HepG2 (cell line): ENCODE data around the gene GSTM1. TPM values are rescaled to one million over a fixed set of nuclear protein-coding genes. Genes with fewer than 3 reads are reported as not detected.

ENCODE experiments used
- ATF7-NPFF ChIP-seq: sonication (generic); formaldehyde crosslinking; IDR thresholded peaks from 2 replicates; pipeline ENCODE4 v1.8.1; 2023; ENCODE audit warnings: mild to moderate bottlenecking, low read depth, missing genetic modification reagents, moderate library complexity
- CREB1 ChIP-seq, 2 experiments: fragments of 450-650 bp in 1 of 2; IDR thresholded peaks; 2 replicates each; pipeline ENCODE4 v1.6.1; 2016 to 2017; ENCODE audit warnings: control low read depth in 1 of 2, mild to moderate bottlenecking in 1 of 2, missing compliant biosample characterization in 1 of 2, missing genetic modification characterization in 1 of 2
- HES4 ChIP-seq: sonication (generic); formaldehyde crosslinking; IDR thresholded peaks from 2 replicates; pipeline ENCODE4 v1.9.0; 2021; ENCODE audit warnings: mild to moderate bottlenecking, missing genetic modification reagents, borderline replicate concordance
- MYPOP ChIP-seq: sonication (generic); formaldehyde crosslinking; IDR thresholded peaks from 2 replicates; pipeline ENCODE4 v1.8.1; 2023; ENCODE audit warnings: mild to moderate bottlenecking, moderate library complexity, missing genetic modification reagents
- NAIF1 ChIP-seq: sonication (generic); formaldehyde crosslinking; IDR thresholded peaks from 2 replicates; pipeline ENCODE4 v1.5.0; 2020; ENCODE audit warnings: mild to moderate bottlenecking, missing genetic modification reagents, borderline replicate concordance
- PRDM15 ChIP-seq: sonication (generic); formaldehyde crosslinking; IDR thresholded peaks from 2 replicates; pipeline ENCODE4 v1.4.0; 2020; ENCODE audit warnings: missing genetic modification reagents
- SNRNP70 ChIP-seq: fragments of 200-400 bp; formaldehyde crosslinking; IDR thresholded peaks from 2 replicates; pipeline ENCODE4 v1.6.1; 2017; ENCODE audit warnings: mild to moderate bottlenecking, low read depth, low read length, moderate library complexity
- ZNF292 ChIP-seq: sonication (generic); formaldehyde crosslinking; IDR thresholded peaks from 2 replicates; pipeline ENCODE4 v1.8.1; 2022; ENCODE audit warnings: mild to moderate bottlenecking, low read depth, missing genetic modification reagents, borderline replicate concordance
- ZNF431 ChIP-seq: sonication (generic); formaldehyde crosslinking; IDR thresholded peaks from 2 replicates; pipeline ENCODE4 v1.9.0; 2022; ENCODE audit warnings: missing genetic modification reagents, low read depth, mild to moderate bottlenecking, borderline replicate concordance
- ZNF557 ChIP-seq: sonication (generic); formaldehyde crosslinking; IDR thresholded peaks from 2 replicates; pipeline ENCODE4 v1.4.0; 2020; ENCODE audit warnings: missing genetic modification reagents
- ZNF619 ChIP-seq: sonication (generic); formaldehyde crosslinking; IDR thresholded peaks from 2 replicates; pipeline ENCODE4 v1.4.0; 2020; ENCODE audit warnings: mild to moderate bottlenecking, missing genetic modification reagents
- polyA plus RNA-seq, 8 experiments: library from polyadenylated mRNA; depleted of rRNA in 3 of 8; stranded (reverse) in 7 of 8; unstranded in 1 of 8; fragments of >200 nt; fragmentation: Illumina TruSeq in 4 of 8; extraction: Trizol in 4 of 8; gene quantifications; 2 replicates each; pipeline versions ENCODE4 v1.2.1 to v1.2.3, GENCODE V29; 2011 to 2016; ENCODE audit warnings: low read depth in 4 of 8, missing spikeins in 1 of 8, mixed read lengths in 1 of 8; ENCODE audit not compliant: insufficient read depth in 1 of 8
- total RNA-seq, 5 experiments: library from RNA; depleted of rRNA; stranded (reverse); fragments of >200 nt; fragmentation: Illumina TruSeq; extraction: Trizol; gene quantifications; 2 replicates each; pipeline ENCODE4 v1.2.3, GENCODE V29; 2016; ENCODE audit warnings: low read depth in 1 of 5
- TF ChIP-seq, protein P1 (sequence below): sonication (generic); formaldehyde crosslinking; IDR thresholded peaks from 2 replicates; pipeline ENCODE4 v1.9.0; 2021; ENCODE audit warnings: mild to moderate bottlenecking, missing genetic modification reagents

GSTM1 gene
- total and polyA plus RNA-seq, 2 of the 13 experiments (the other 11 are each of a cell fraction or from before 2014, with no cell fraction given), result 0.42 TPM; not detected in 1

GRCh38 chr1:109655615-109656519, 31.8 kb upstream of the GSTM1 start, which contains the start of gene GSTM4 (continued):
- TF ChIP-seq CREB1 (IDR thresholded peaks at IDR 0.05) (0 out of 2 replicates have a peak, but pooled peaks have one; percentile 29), CREB1 (CRISPR knock-in tag; IDR thresholded peaks at IDR 0.05) (no peak), MYPOP (no peak), SNRNP70 (no peak), ZNF292 (CRISPR knock-in tag) (peak; percentile 56; the same call in 1 of the 2 replicates), ZNF619 (CRISPR knock-in tag) (no peak), ZNF557 (CRISPR knock-in tag) (no peak), HES4 (CRISPR knock-in tag) (no peak), ZNF431 (CRISPR knock-in tag) (no peak; the same call in 1 of the 2 replicates), NAIF1 (CRISPR knock-in tag) (no peak), PRDM15 (CRISPR knock-in tag) (no peak), ATF7-NPFF (CRISPR knock-in tag) (no peak)
- TF ChIP-seq, protein P1, sequence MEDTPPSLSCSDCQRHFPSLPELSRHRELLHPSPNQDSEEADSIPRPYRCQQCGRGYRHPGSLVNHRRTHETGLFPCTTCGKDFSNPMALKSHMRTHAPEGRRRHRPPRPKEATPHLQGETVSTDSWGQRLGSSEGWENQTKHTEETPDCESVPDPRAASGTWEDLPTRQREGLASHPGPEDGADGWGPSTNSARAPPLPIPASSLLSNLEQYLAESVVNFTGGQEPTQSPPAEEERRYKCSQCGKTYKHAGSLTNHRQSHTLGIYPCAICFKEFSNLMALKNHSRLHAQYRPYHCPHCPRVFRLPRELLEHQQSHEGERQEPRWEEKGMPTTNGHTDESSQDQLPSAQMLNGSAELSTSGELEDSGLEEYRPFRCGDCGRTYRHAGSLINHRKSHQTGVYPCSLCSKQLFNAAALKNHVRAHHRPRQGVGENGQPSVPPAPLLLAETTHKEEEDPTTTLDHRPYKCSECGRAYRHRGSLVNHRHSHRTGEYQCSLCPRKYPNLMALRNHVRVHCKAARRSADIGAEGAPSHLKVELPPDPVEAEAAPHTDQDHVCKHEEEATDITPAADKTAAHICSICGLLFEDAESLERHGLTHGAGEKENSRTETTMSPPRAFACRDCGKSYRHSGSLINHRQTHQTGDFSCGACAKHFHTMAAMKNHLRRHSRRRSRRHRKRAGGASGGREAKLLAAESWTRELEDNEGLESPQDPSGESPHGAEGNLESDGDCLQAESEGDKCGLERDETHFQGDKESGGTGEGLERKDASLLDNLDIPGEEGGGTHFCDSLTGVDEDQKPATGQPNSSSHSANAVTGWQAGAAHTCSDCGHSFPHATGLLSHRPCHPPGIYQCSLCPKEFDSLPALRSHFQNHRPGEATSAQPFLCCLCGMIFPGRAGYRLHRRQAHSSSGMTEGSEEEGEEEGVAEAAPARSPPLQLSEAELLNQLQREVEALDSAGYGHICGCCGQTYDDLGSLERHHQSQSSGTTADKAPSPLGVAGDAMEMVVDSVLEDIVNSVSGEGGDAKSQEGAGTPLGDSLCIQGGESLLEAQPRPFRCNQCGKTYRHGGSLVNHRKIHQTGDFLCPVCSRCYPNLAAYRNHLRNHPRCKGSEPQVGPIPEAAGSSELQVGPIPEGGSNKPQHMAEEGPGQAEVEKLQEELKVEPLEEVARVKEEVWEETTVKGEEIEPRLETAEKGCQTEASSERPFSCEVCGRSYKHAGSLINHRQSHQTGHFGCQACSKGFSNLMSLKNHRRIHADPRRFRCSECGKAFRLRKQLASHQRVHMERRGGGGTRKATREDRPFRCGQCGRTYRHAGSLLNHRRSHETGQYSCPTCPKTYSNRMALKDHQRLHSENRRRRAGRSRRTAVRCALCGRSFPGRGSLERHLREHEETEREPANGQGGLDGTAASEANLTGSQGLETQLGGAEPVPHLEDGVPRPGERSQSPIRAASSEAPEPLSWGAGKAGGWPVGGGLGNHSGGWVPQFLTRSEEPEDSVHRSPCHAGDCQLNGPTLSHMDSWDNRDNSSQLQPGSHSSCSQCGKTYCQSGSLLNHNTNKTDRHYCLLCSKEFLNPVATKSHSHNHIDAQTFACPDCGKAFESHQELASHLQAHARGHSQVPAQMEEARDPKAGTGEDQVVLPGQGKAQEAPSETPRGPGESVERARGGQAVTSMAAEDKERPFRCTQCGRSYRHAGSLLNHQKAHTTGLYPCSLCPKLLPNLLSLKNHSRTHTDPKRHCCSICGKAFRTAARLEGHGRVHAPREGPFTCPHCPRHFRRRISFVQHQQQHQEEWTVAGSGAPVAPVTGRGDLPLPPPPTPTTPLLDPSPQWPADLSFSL (CRISPR knock-in tag), result peak; percentile 55; the same call in 1 of the 2 replicates
